Epithelial cell of prostate (primary cell): Measurements from ENCODE around the gene PROSER3.

ENCODE experiments used
- DNase-seq: peaks from one replicate; pipeline ENCODE4 v3.0.0-alpha.2; 2011; ENCODE audit warnings: low read depth, low spot score
- H3K27ac ChIP-seq: fragments of 450-650 bp; 2 replicates; pipeline ENCODE4 v1.5.1; 2017; ENCODE audit warnings: mild to moderate bottlenecking

Gene PROSER3

DNA sequence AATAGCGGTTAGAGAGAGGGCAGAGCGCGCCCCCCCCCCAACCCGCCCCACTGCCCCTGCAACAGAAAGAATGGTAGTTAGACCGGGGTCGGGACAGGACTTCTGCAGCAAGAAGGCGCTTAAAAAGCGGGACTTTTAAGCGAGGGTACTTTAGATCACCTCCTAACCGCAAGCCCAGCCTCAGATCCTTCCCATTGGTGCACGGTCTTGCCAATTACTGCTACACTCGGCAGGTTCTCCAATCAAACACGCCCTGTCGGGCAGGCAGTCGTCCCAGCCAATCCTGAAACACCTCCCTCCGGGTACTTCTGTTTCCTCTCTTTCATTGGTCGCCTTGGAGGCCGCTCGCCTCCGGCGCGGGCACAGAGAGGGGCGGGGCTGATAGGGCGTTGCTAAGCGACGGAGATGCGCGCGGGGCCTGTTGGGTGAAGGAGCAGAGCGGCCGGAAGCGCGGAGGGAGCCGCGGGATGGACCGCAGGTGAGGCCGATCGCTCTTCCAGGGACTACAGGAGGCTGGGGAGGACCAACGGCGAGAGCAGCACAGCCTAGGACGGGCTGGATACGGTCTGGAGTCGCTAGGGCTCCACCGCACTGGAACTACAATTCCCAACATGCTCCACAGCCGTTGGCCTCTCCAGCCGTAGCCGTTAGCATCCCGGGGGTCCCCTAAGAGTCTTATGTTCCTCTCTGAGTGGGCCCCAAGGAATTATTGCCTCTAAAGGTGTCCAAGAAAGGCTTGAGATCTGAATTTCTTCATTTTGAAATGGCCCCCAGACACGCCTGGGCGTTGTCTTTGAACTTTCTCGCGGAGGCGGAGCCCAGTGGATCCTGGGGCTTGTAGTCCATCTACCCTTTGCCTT lies at the start of gene PROSER3:
Gene PROSER3, plus strand, starts transcription at position 428 of the 860 bp plus-strand sequence. Its CDS starts 40 bp downstream, at position 468.
- peak within 1 kb of the TSS; percentile 84 for H3K27ac ChIP-seq
- peak; percentile 98 for DNase-seq

DNA sequence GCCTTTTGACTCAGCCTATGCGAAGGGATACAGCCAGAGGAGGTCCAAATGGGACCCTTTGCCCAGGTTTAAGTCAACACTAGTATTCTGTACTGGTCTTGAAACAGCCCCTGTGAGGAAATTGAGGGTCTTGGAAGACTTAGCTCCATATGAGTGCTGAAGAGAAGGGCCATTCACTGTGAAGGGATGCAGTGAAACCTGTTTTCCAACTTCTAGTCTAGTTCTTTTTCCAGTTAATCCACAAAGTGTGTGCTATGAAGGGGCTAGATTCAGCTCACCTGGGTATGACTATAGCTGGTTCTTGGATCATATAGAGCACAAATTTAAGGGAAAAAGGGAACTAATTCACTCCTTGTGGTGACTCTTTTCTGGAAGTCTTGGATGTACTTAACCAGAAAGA lies 49.6 kb upstream of the PROSER3 start:
- H3K27ac ChIP-seq: no peak overlapping the region
- DNase-seq: no peak

DNA sequence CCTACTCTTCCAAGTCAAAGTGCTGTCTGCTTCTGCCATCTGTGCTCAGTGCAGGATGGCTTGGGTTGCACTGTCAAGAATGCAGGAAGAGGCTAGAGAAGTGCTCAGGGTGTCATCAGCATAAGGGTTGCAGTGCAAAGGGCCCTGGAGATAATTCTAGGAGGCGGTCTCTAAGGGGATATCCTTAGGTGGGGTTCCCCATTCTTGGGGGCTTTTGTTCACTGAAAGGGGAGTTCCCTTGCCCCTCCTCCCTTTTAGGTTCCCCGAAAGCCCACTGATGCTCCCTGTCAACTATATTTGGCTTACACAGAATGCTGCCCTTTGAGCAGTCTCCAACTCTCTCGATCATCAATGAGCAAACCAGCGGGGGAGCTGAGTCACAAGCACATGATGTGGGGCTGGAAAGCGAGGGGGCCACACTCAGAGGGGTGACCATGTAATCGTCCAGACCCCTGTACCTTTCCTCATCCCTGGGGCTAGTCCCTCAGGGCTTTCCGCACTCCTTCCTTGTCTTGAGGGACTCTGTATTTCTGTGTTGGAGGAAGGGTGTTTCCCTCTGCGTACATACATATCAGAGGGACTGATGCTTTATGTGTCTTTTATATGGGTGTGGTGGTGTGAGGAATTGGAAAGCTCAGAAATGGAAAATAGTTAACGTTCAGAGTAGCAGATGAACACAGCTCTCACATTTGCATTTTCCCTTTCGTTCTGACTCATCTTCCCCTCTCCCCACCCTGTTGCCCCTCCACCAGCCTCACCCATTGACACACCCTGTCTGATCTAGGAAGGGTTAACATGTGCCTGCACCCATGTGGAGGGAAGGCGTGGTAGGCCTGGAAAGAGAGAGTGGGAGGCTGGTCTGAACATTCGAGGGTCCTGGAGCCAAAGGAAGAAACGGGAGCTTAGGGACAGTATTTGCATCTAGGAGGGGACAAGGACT lies 46.9 kb upstream of the PROSER3 start:
- H3K27ac ChIP-seq: no peak overlapping the region
- DNase-seq: no peak

DNA sequence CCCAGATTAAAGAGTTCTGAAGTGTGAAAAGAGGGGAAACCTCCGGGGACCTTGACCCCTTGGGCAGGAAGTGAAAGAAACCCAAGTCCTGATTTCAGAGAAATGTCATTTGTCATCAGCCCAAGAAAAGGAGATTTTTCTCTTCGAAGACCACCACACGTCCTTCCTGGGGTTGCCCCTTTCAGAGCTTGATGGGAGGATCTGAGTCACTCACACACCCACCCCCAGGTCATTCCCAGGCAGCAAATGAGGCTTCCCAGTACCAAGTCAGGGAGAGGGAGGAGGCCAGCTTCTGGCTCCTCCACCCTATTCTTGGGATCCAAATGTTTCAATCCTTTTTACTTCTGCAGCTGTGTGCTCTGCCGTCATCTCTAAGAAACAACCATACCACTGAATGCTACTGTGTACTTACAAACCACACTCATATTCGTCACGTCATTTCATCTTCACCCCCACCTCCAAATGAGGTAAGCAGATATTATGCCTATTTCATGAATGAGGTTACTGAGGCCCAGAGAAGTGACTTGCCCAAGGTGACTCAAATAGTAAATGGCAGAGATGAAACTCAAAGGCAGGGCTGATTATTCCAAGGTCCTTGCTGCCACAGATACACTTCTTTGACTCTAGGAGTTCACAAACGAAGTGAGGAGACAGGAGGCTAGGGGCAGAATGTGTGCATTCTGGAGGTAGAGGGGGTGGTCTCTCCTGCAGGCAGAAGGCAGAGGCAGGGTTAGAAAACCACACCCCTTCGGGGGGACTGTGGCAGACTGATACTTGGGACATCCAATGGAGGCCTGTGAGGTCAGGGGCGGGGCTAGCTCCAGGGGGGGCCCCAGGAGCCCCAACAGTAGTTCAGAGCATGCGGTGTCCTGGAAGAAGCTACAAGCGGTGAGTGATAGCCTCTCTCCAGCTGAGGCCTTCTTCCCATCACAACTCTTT lies 45.1 kb upstream of the PROSER3 start:
- no peak for DNase-seq
- no peak overlapping the region for H3K27ac ChIP-seq

DNA sequence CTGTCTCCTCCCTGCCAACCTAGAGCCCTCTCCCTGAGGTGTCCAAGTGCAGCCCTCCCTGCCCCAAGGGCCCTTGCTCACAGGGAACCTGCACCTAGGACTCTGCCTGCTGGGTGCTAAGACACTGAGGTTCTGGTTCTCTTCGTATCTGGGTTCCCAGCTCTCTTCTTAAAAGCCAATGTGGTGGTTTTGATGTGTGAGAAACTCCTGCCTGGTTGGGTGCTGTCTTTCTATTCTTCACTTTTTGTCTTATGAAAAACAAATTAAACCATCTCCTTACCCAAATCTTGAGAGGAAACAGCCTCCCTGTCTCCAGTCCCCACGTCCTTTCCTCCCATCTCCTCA lies 44.5 kb upstream of the PROSER3 start:
- DNase-seq: no peak
- H3K27ac ChIP-seq: no peak overlapping the region

DNA sequence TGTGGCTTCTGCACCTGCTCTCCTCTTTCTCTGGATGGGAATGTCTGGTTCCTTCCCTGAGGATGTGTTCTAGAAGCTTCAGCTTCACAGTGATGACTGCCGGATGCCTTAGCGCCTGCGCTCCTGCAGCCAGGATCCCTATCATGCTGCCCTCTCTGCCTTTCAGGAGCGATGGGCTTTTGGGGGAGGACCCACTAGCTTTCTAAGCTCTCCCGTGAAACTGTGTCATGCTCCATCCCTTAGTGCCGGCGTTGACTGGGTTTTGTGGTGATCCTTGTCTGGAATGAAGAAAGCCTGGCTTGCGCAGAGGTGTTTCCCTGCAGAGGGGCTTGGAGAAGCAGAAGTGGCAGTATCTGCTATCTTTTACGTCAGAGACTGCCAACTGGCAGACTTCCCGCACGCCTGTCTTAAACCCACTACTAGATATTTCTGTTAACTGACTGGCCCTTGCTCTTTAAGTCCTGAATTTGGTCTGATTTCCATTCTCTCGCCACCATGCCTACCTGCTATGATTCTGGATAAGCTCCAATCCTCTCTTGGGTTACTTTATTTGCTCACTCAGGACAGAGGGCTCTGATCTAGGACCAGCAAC lies 44.0 kb upstream of the PROSER3 start:
- no peak overlapping the region for H3K27ac ChIP-seq

DNA sequence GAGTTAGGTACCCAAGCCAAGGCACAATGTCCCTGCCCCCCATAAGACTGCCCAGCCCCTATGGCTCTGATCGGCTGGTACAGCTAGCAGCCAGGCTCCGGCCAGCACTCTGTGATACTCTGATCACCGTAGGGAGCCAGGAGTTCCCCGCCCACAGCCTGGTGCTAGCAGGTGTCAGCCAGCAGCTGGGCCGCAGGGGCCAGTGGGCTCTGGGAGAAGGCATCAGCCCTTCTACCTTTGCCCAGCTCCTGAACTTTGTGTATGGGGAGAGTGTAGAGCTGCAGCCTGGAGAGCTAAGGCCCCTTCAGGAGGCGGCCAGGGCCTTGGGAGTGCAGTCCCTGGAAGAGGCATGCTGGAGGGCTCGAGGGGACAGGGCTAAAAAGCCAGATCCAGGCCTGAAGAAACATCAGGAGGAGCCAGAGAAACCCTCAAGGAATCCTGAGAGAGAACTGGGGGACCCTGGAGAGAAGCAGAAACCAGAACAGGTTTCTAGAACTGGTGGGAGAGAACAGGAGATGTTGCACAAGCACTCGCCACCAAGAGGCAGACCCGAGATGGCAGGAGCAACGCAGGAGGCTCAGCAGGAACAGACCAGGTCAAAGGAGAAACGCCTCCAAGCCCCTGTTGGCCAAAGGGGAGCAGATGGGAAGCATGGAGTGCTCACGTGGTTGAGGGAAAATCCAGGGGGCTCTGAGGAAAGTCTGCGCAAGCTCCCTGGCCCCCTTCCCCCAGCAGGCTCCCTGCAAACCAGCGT lies 43.2 kb upstream of the PROSER3 start:
- no peak overlapping the region for H3K27ac ChIP-seq
- no peak for DNase-seq

More for the DNA sequence above, 44.0 kb upstream of the PROSER3 start:
- DNase-seq: no peak

DNA sequence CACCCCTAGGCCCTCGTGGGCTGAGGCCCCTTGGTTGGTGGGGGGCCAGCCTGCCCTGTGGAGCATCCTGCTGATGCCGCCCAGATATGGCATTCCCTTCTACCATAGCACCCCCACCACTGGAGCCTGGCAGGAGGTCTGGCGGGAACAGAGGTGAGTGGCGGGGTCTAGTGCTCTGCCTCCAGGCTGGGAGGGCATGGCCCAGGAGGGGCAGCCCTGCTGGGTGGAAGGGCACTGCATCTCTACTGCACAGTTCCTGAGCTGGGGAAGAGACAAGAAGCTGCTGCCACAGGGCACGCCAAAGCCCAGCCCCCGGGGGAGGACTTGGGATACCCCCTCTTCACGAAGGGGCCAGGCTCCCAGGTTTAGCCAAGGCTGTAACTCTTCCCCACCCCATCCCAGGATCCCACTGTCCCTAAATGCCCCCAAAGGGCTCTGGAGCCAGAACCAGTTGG lies 42.6 kb upstream of the PROSER3 start:
- no peak for DNase-seq
- no peak overlapping the region for H3K27ac ChIP-seq

GRCh38 chr19:35715981-35716800 lies 41.8 kb upstream of the PROSER3 start:
- peak overlapping the region; percentile 85 for H3K27ac ChIP-seq
- no peak for DNase-seq

GRCh38 chr19:35716801-35717664 lies 40.9 kb upstream of the PROSER3 start:
- peak; percentile 55 for DNase-seq
- H3K27ac ChIP-seq: peak overlapping the region; percentile 85

- no peak for DNase-seq
These were observed 40.2 kb upstream of the PROSER3 start, which contains the start of gene KMT2B for GRCh38 chr19:35717665-35718344. KMT2B (plus strand) TSS chr19:35718003; CDS start chr19:35718019, 16 bp downstream.

DNA sequence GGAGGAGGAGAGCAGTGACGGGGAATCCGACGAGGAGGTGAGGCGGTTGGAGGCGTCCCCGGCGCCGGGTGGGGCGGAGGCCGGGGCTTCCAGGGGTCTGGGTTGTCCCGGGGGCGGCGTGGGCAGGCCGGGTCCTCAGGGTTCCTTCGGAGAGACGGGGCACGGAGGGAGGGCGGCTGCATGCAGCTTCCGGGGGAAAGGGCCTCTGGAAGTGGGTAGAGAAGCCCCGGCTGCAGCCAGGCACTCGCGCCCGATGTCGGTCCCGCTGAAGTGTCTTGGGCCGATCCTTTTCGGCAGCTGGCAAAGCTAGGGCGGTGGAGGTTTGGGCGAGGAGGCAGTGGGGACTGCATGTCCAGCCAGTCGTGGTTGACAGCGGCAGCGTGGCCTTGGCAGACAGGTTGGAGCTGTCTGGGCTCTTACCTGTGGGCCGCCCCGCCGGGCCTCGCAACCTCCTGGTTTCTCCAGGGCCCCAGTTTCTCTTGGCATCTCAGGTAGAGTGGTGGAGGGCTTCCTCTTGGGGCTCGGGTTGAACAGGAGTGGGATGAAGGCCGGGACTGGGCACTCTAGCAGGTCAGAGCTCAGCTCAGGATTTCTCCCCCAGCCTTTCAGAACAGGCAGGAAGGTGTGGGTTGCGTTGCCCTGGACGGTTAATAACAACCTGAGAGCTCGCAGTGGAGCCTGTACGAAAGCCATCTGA lies 39.5 kb upstream of the PROSER3 start:
- DNase-seq: no peak
- H3K27ac ChIP-seq: peak overlapping the region; percentile 85

More at GRCh38 chr19:35717665-35718344, 40.2 kb upstream of the PROSER3 start, which contains the start of gene KMT2B:
- peak within 1 kb of the TSS; percentile 85 for H3K27ac ChIP-seq

DNA sequence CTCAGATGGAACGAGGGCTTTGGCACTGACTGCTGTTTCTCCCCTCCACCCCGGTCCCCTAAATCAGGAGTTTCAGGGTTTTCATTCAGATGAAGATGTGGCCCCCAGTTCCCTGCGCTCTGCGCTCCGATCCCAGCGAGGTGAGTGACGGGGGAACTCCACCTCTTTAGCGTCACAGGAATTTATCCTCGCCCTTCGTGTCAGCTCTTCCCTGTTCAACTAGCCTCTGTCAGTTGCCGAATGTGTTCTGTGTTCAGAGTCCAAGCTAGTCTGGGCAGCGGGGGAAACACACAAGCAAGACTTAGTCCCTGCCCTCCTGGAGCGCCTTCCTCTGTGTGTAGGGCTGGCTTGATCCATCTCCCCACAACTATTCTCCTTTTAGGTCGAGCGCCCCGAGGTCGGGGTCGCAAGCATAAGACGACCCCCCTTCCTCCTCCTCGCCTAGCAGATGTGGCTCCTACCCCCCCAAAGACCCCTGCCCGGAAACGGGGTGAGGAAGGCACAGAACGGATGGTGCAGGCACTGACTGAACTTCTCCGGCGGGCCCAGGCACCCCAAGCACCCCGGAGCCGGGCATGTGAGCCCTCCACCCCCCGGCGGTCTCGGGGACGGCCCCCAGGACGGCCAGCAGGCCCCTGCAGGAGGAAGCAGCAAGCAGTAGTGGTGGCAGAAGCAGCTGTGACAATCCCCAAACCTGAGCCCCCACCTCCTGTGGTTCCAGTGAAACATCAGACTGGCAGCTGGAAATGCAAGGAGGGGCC lies 38.4 kb upstream of the PROSER3 start:
- no peak for DNase-seq
- no peak overlapping the region for H3K27ac ChIP-seq

DNA sequence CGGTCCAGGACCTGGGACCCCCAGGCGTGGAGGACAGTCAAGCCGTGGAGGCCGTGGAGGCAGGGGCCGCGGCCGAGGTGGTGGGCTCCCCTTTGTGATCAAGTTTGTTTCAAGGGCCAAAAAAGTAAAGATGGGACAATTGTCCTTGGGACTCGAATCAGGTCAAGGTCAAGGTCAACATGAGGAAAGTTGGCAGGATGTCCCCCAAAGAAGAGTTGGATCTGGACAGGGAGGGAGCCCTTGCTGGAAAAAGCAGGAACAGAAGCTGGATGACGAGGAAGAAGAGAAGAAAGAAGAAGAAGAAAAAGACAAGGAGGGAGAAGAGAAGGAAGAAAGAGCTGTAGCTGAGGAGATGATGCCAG lies 37.8 kb upstream of the PROSER3 start:
- no peak for DNase-seq

GRCh38 chr19:35720648-35721047 lies 37.3 kb upstream of the PROSER3 start:
- no peak for DNase-seq

More for the DNA sequence above, 37.8 kb upstream of the PROSER3 start:
- H3K27ac ChIP-seq: no peak overlapping the region

More at GRCh38 chr19:35720648-35721047, 37.3 kb upstream of the PROSER3 start:
- H3K27ac ChIP-seq: no peak overlapping the region
